Activated T-helper 1 cell treated with anti-CD3 and anti-CD28 coated beads, Interleukin-12 subunit alpha, Interleukin-12 subunit beta, Interleukin-2, Interleukin-4 antibody, amounts not matched to agents 30 ng/mL and 10 ng/mL and 1 ng/mL, durations not matched to agents 14 hours and 24 hours and 36 hours (primary cell): ENCODE data around the gene NECAP2. TPM values are rescaled to one million over a fixed set of nuclear protein-coding genes. Genes with fewer than 3 reads are reported as not detected.

Experiments
- DNase-seq: peaks from one replicate; pipeline ENCODE4 v3.0.0; 2021; ENCODE audit warnings: low spot score
- H3K27ac Mint-ChIP-seq: one replicate; pipeline ENCODE4 v1.8.0; 2021; ENCODE audit warnings: mild to moderate bottlenecking, mixed read lengths
- H3K27me3 Mint-ChIP-seq: one replicate; pipeline ENCODE4 v1.8.0; 2022; ENCODE audit warnings: mild to moderate bottlenecking, moderate library complexity, mixed read lengths; ENCODE audit not compliant: insufficient read depth
- H3K36me3 Mint-ChIP-seq: one replicate; pipeline ENCODE4 v1.8.0; 2021; ENCODE audit warnings: low read depth, mixed read lengths
- H3K4me1 Mint-ChIP-seq: one replicate; pipeline ENCODE4 v1.8.0; 2021; ENCODE audit warnings: low read depth, mixed read lengths
- H3K4me3 Mint-ChIP-seq: one replicate; pipeline ENCODE4 v1.8.0; 2021; ENCODE audit warnings: mild to moderate bottlenecking, moderate library complexity, mixed read lengths
- H3K9me3 Mint-ChIP-seq: one replicate; pipeline ENCODE4 v1.8.0; 2021; ENCODE audit warnings: mixed read lengths
- intact Hi-C: fragments of 100-400 bp; cut with micrococcal nuclease; formaldehyde crosslinking; loops from one replicate; pipeline ENCODE4 v1.15.1; 2024
- total RNA-seq: library from RNA; stranded (reverse); gene quantifications from 2 replicates; pipeline ENCODE4 v1.2.3, GENCODE V29; 2022

NECAP2 gene
- total RNA-seq = 79.9 and 81.9 TPM in 2 replicates

GRCh38 chr1:16440470-16441281, at the start of gene NECAP2:
Gene NECAP2, plus strand, starts transcription at chr1:16440724. Its CDS starts 38 bp downstream, at chr1:16440762.
- peak; percentile 89 for DNase-seq
- H3K27me3 Mint-ChIP-seq = no peaks in the 10 kb centered on the region
- H3K36me3 Mint-ChIP-seq = peaks cover 10% of the 10 kb centered on the region
- H3K4me3 Mint-ChIP-seq = peak within 1 kb of the TSS; percentile 95
- intact Hi-C loops = loop anchor here (1.0 to 5.0 kb wide), 10 partner anchors 20 to 467 kb away; partner anchors contain the start of genes CPLANE2, FBXO42, RNU1-1 and SZRD1
- peak within 1 kb of the TSS; percentile 93 for H3K27ac Mint-ChIP-seq
- H3K9me3 Mint-ChIP-seq = no peaks in the 10 kb centered on the region
- H3K4me1 Mint-ChIP-seq = peaks cover 33% of the 10 kb centered on the region

- Mint-ChIP-seq H3K9me3 (no peaks in the 10 kb centered on the region), H3K4me3 (no peak overlapping the region), H3K27ac (peak overlapping the region; percentile 76), H3K27me3 (no peaks in the 10 kb centered on the region), H3K4me1 (peaks cover 65% of the 10 kb centered on the region), H3K36me3 (peaks cover 22% of the 10 kb centered on the region)
- DNase-seq = no peak
- intact Hi-C loops = no loop called here
Measured at GRCh38 chr1:16391411-16391810, 49.1 kb upstream of the NECAP2 start.

- H3K27ac Mint-ChIP-seq = peak overlapping the region; percentile 76
- no peak overlapping the region for H3K4me3 Mint-ChIP-seq
- H3K36me3 Mint-ChIP-seq = peaks cover 26% of the 10 kb centered on the region
- no peak for DNase-seq
- no peaks in the 10 kb centered on the region for H3K27me3 Mint-ChIP-seq
- H3K4me1 Mint-ChIP-seq = peaks cover 52% of the 10 kb centered on the region
- intact Hi-C loops = no loop called here
- no peaks in the 10 kb centered on the region for H3K9me3 Mint-ChIP-seq
Measured at GRCh38 chr1:16392740-16393569, 47.6 kb upstream of the NECAP2 start.

- intact Hi-C loops = no loop called here
- Mint-ChIP-seq H3K4me1 (peaks cover 52% of the 10 kb centered on the region), H3K27me3 (no peaks in the 10 kb centered on the region), H3K4me3 (no peak overlapping the region), H3K27ac (peak overlapping the region; percentile 18), H3K36me3 (peaks cover 28% of the 10 kb centered on the region), H3K9me3 (no peaks in the 10 kb centered on the region)
- DNase-seq = no peak
Measured at GRCh38 chr1:16393570-16394521, 46.7 kb upstream of the NECAP2 start.

GRCh38 chr1:16394977-16395376, 45.5 kb upstream of the NECAP2 start:
- intact Hi-C loops = no loop called here
- Mint-ChIP-seq H3K27me3 (no peaks in the 10 kb centered on the region), H3K9me3 (no peaks in the 10 kb centered on the region), H3K4me3 (no peak overlapping the region), H3K27ac (no peak overlapping the region), H3K4me1 (peaks cover 50% of the 10 kb centered on the region), H3K36me3 (peaks cover 34% of the 10 kb centered on the region)
- DNase-seq = no peak

- intact Hi-C loops = no loop called here
- Mint-ChIP-seq H3K36me3 (peaks cover 30% of the 10 kb centered on the region), H3K4me3 (no peak overlapping the region), H3K27ac (no peak overlapping the region), H3K27me3 (no peaks in the 10 kb centered on the region), H3K4me1 (peaks cover 34% of the 10 kb centered on the region), H3K9me3 (no peaks in the 10 kb centered on the region)
- no peak for DNase-seq
Measured at GRCh38 chr1:16396591-16396990, 43.9 kb upstream of the NECAP2 start.

GRCh38 chr1:16397120-16397519, 43.4 kb upstream of the NECAP2 start:
- Mint-ChIP-seq H3K27me3 (no peaks in the 10 kb centered on the region), H3K27ac (peak overlapping the region; percentile 68), H3K9me3 (no peaks in the 10 kb centered on the region), H3K4me3 (no peak overlapping the region), H3K36me3 (peaks cover 33% of the 10 kb centered on the region), H3K4me1 (peaks cover 28% of the 10 kb centered on the region)
- intact Hi-C loops = no loop called here
- DNase-seq = no peak

- peaks cover 27% of the 10 kb centered on the region for H3K36me3 Mint-ChIP-seq
- intact Hi-C loops = no loop called here
- H3K9me3 Mint-ChIP-seq = no peaks in the 10 kb centered on the region
Measured at GRCh38 chr1:16398371-16398953, 42.1 kb upstream of the NECAP2 start.

GRCh38 chr1:16402742-16403141, 37.8 kb upstream of the NECAP2 start:
- H3K27ac Mint-ChIP-seq = no peak overlapping the region
- DNase-seq = no peak
- no peak overlapping the region for H3K4me3 Mint-ChIP-seq
- H3K27me3 Mint-ChIP-seq = no peaks in the 10 kb centered on the region
- H3K4me1 Mint-ChIP-seq = no peaks in the 10 kb centered on the region
- intact Hi-C loops = no loop called here
- H3K9me3 Mint-ChIP-seq = no peaks in the 10 kb centered on the region
- peaks cover 12% of the 10 kb centered on the region for H3K36me3 Mint-ChIP-seq

More at GRCh38 chr1:16398371-16398953, 42.1 kb upstream of the NECAP2 start:
- peak overlapping the region; percentile 16 for H3K27ac Mint-ChIP-seq
- H3K4me1 Mint-ChIP-seq = peaks cover 15% of the 10 kb centered on the region
- no peaks in the 10 kb centered on the region for H3K27me3 Mint-ChIP-seq
- no peak overlapping the region for H3K4me3 Mint-ChIP-seq
- no peak for DNase-seq

GRCh38 chr1:16405441-16405840, 35.1 kb upstream of the NECAP2 start:
- H3K9me3 Mint-ChIP-seq = no peaks in the 10 kb centered on the region
- H3K4me1 Mint-ChIP-seq = no peaks in the 10 kb centered on the region
- peaks cover 4% of the 10 kb centered on the region for H3K36me3 Mint-ChIP-seq
- H3K4me3 Mint-ChIP-seq = no peak overlapping the region
- H3K27ac Mint-ChIP-seq = no peak overlapping the region
- peaks cover 4% of the 10 kb centered on the region for H3K27me3 Mint-ChIP-seq
- intact Hi-C loops = no loop called here
- DNase-seq = no peak

- Mint-ChIP-seq H3K4me3 (no peak overlapping the region), H3K4me1 (no peaks in the 10 kb centered on the region), H3K27ac (peak overlapping the region; percentile 11), H3K9me3 (no peaks in the 10 kb centered on the region), H3K27me3 (peaks cover 11% of the 10 kb centered on the region), H3K36me3 (no peaks in the 10 kb centered on the region)
- intact Hi-C loops = no loop called here
- DNase-seq = no peak
Measured at GRCh38 chr1:16406868-16407267, 33.7 kb upstream of the NECAP2 start.

- no peak overlapping the region for H3K27ac Mint-ChIP-seq
Measured at GRCh38 chr1:16409536-16410152, 30.9 kb upstream of the NECAP2 start.

More at GRCh38 chr1:16409536-16410152, 30.9 kb upstream of the NECAP2 start:
- intact Hi-C loops = no loop called here
- no peak for DNase-seq
- H3K36me3 Mint-ChIP-seq = no peaks in the 10 kb centered on the region
- peaks cover 11% of the 10 kb centered on the region for H3K27me3 Mint-ChIP-seq
- no peak overlapping the region for H3K4me3 Mint-ChIP-seq
- H3K9me3 Mint-ChIP-seq = no peaks in the 10 kb centered on the region
- no peaks in the 10 kb centered on the region for H3K4me1 Mint-ChIP-seq
